Measurements from ENCODE around the gene ARMC2. TPM values are rescaled to one million over a fixed set of nuclear protein-coding genes. Genes with fewer than 3 reads are reported as not detected.
A peak's percentile ranks its signal among the peaks of the same experiment; 100 is the strongest.

Gene ARMC2
- total RNA-seq, 1 donor from 2014 or later, result 3.5 TPM

GRCh38 chr6:109002882-109003281 lies 154.7 kb downstream of the ARMC2 start:
- peaks cover 28% of the 10 kb centered on the region for H3K4me1 Mint-ChIP-seq
- TF ChIP-seq CTCF (IDR thresholded peaks at IDR 0.05), result no peak
- POLR2A ChIA-PET, result no interaction called here
- DNase-seq (no peak), ATAC-seq (ENCODE audit: low read depth) (no peak)
- peaks cover 25% of the 10 kb centered on the region for H3K36me3 Mint-ChIP-seq (ENCODE audit: low read depth)
- no peaks in the 10 kb centered on the region for H3K27me3 Mint-ChIP-seq
- intact Hi-C loops (cut with micrococcal nuclease), result loop anchor here (10.0 kb wide), 1 partner anchor 1048 kb away; the partner anchor contains the start of gene SEC63
- no peak overlapping the region for H3K27ac Mint-ChIP-seq
- H3K9me3 Mint-ChIP-seq, result no peaks in the 10 kb centered on the region
- CTCF ChIA-PET, result interaction anchor here (1.3 kb wide), 1 partner anchor 70 kb away, joined by 3 read pairs; no protein-coding TSS in a partner anchor
- H3K4me3 Mint-ChIP-seq, result no peak overlapping the region

GRCh38 chr6:109006818-109007217 lies 158.6 kb downstream of the ARMC2 start:
- H3K4me3 Mint-ChIP-seq, result peak overlapping the region; percentile 1
- ChIA-PET CTCF (no interaction called here), POLR2A (no interaction called here)
- intact Hi-C loops (cut with micrococcal nuclease), result loop anchor here (5.0 to 10.0 kb wide), 2 partner anchors 65 to 1052 kb away; partner anchors contain the start of gene SEC63
- peaks cover 51% of the 10 kb centered on the region for H3K4me1 Mint-ChIP-seq
- no peak for ATAC-seq (ENCODE audit: low read depth)
- H3K9me3 Mint-ChIP-seq, result no peaks in the 10 kb centered on the region
- H3K27ac Mint-ChIP-seq, result peak overlapping the region; percentile 2
- no peak for DNase-seq
- H3K36me3 Mint-ChIP-seq (ENCODE audit: low read depth), result peaks cover 7% of the 10 kb centered on the region
- TF ChIP-seq CTCF (IDR thresholded peaks at IDR 0.05), result no peak
- no peaks in the 10 kb centered on the region for H3K27me3 Mint-ChIP-seq

GRCh38 chr6:109007521-109007920 lies 159.3 kb downstream of the ARMC2 start:
- intact Hi-C loops (cut with micrococcal nuclease), result loop anchor here (5.0 to 10.0 kb wide), 2 partner anchors 65 to 1053 kb away; partner anchors contain the start of gene SEC63
- Mint-ChIP-seq H3K36me3 (ENCODE audit: low read depth) (peaks cover 5% of the 10 kb centered on the region), H3K4me1 (peaks cover 55% of the 10 kb centered on the region), H3K9me3 (no peaks in the 10 kb centered on the region), H3K27ac (no peak overlapping the region), H3K27me3 (no peaks in the 10 kb centered on the region), H3K4me3 (peak overlapping the region; percentile 32)
- POLR2A ChIA-PET, result interaction anchor here (0.7 to 3.8 kb wide), 2 partner anchors 87 to 479 kb away, joined by 12 to 21 read pairs; partner anchors contain the start of genes CEP57L1 and SESN1
- CTCF ChIA-PET, result no interaction called here
- TF ChIP-seq CTCF (IDR thresholded peaks at IDR 0.05), result no peak
- ATAC-seq (ENCODE audit: low read depth) (no peak), DNase-seq (no peak)

- Mint-ChIP-seq H3K9me3 (no peaks in the 10 kb centered on the region), H3K27ac (peak overlapping the region; percentile 83), H3K4me1 (peaks cover 59% of the 10 kb centered on the region), H3K27me3 (no peaks in the 10 kb centered on the region), H3K4me3 (peak overlapping the region; percentile 90), H3K36me3 (ENCODE audit: low read depth) (peaks cover 5% of the 10 kb centered on the region)
- POLR2A ChIA-PET, result interaction anchor here (1.0 to 3.8 kb wide), 2 partner anchors 14 to 87 kb away, joined by 6 to 21 read pairs; partner anchors contain the start of genes CEP57L1 and SESN1
- CTCF ChIA-PET, result no interaction called here
- intact Hi-C loops (cut with micrococcal nuclease), result loop anchor here (2.0 to 10.0 kb wide), 6 partner anchors 64 to 1053 kb away; partner anchors contain the start of genes AK9, CD164, FIG4 and SEC63
- no peak for TF ChIP-seq CTCF (IDR thresholded peaks at IDR 0.05)
- DNase-seq, result no peak
- ATAC-seq (ENCODE audit: low read depth), result no peak
These were observed 159.8 kb downstream of the ARMC2 start for GRCh38 chr6:109008054-109008453.

GRCh38 chr6:109008537-109009235 lies 160.5 kb downstream of the ARMC2 start:
- H3K4me3 Mint-ChIP-seq, result peak overlapping the region; percentile 90
- H3K36me3 Mint-ChIP-seq (ENCODE audit: low read depth), result peaks cover 5% of the 10 kb centered on the region
- ATAC-seq (ENCODE audit: low read depth), result peak; percentile 9
- peak overlapping the region; percentile 83 for H3K27ac Mint-ChIP-seq
- TF ChIP-seq CTCF (IDR thresholded peaks at IDR 0.05), result no peak
- ChIA-PET POLR2A (interaction anchor here (0.8 to 3.8 kb wide), 3 partner anchors 9 to 86 kb away, joined by 3 to 21 read pairs (median 6); partner anchors contain the start of genes CEP57L1 and SESN1), CTCF (no interaction called here)
- H3K4me1 Mint-ChIP-seq, result peaks cover 61% of the 10 kb centered on the region
- intact Hi-C loops (cut with micrococcal nuclease), result loop anchor here (1.0 to 10.0 kb wide), 8 partner anchors 64 to 1054 kb away; partner anchors contain the start of genes AK9, ARMC2, CD164 and FIG4
- no peaks in the 10 kb centered on the region for H3K9me3 Mint-ChIP-seq
- no peaks in the 10 kb centered on the region for H3K27me3 Mint-ChIP-seq
- DNase-seq, result no peak
